IPS-18c (cell line): ENCODE results near the gene MED16.
"Not testable (repeated sequence)": the region's sequence is repeated elsewhere in the genome, so short reads cannot be mapped to it uniquely, and the experiment has no call there.

Source experiments
- H3K4me3 ChIP-seq: 2 replicates; pipeline ENCODE4 v1.7.0; 2013; ENCODE audit warnings: low read depth, mild to moderate bottlenecking, low read length, moderate library complexity; ENCODE audit not compliant: insufficient read depth
- H3K9me3 ChIP-seq: one replicate; pipeline ENCODE4 v1.6.1; 2013; ENCODE audit warnings: mild to moderate bottlenecking, low read length, moderate library complexity; ENCODE audit not compliant: control insufficient read depth, insufficient read depth

MED16 gene

DNA sequence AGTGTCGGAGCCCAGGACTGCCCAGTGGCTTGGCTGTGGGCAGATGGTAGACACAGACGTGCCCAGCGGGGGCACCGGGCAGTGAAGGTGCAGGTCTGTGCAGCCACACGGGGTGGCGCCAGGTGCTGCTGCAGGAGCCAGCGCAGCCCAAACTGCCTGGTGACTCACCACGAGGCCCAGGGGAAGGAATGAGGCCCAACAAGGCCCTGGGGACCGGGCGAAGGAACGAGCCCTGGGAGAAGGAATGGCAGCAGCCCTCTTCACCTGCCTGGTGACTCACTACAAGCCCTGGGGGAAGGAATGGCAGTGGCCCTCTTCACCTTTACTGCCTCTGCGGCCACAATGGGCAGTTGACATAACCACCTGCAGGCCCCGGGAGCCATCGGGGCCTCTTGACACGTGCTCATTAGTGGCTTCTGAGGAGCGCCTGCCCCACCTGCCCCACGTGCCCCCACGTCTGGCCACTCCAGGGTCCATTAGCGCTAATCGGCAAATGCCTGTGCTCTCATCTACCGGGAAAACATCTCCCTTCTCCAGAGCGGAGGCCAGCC, 9.3 kb downstream of the MED16 start:
- peaks cover 2% of the 10 kb centered on the region for H3K9me3 ChIP-seq

DNA sequence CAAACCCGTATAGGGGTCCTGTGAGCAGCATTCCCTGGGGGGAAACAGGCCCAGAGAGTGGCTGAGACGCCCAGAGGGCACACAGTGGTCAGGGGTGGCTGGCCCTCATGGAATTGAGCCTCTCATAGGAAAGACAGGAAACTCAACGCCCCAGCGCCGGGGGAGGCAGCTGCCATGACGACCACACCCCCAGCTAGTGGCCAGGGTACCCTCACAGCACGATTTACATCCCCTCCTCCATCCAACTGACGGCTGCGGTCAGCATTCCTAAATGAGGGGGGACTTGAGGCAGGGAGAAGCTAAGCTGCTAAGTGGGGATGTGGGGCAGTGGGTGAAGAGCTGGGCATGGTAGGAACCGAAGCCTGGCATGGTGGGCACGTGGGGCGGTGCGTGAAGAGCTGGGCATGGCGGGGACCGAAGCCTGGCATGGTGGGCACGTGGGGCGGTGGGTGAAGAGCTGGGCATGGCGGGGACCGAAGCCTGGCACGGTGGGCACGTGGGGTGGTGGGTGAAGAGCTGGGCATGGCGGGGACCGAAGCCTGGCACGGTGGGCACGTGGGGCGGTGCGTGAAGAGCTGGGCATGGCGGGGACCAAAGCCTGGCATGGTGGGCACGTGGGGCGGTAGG, 10.0 kb downstream of the MED16 start:
- peaks cover 2% of the 10 kb centered on the region for H3K9me3 ChIP-seq
- H3K4me3 ChIP-seq: no peak overlapping the region

More for the DNA sequence above, 9.3 kb downstream of the MED16 start:
- no peak overlapping the region for H3K4me3 ChIP-seq

DNA sequence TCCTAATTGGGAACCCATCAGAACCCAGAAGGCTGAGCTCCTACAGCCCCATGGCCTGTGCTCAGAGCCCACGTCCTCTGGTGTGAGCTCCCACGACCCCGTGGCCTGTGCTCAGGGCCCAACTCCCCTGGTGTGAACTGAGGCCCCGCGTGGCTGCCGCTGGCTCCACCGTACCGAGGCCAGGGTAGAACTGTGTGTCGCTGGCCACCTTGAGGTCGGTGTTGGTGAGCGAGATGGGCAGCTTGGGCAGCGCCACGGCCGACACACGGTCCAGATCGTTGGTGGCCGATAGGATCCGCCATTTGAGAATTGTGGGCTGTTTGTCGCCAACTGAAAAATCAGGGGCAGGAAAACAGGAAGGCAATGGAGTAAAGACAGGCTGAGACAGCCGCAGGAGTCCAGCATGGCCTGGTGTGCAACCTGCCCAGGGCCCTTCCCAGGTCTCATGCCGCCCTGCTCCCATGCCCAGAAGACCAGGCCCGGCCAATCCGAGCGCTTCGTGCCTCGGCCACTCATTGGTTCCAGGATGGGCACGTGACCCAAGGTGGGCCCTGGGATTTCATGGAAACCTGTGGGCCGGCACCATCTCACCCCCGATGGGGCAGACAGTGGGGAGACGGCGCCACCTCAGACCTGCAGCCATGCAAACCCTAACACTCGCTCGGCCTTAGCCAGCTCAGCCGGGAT, 11.5 kb downstream of the MED16 start:
- Histone ChIP-seq H3K9me3 (peaks cover 2% of the 10 kb centered on the region), H3K4me3 (no peak overlapping the region)

DNA sequence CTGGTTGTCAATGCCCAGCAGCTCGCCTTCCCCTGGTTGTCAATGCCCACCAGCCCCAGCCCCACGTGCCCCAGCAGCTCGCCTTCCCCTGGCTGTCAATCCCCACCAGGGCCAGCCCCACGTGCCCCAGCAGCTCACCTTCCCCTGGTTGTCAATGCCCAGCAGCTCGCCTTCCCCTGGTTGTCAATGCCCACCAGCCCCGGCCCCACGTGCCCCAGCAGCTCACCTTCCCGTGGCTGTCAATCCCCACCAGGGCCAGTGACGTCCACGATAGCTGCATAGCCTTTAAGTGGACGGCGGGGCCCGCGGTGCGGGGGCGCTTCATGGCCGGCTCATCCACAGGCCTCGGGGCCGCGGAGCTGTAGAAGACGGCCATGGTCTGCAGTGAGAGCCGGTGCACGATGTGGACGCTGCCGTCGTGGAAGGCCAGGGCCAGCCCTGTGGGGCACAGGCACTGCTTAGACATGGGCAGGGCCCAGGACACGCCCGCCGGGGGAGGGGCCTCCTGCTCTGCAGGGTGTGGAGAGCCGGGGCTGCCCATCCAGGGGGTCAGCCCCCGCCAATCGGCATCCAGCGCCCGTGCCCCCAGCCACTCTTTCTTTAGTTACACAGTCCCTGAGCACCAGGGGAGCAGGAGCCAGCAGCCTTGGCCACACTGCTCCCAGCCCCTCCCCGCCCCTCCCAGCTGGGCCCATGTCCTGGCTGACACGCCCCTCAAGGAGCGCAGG, 13.1 kb downstream of the MED16 start:
- Histone ChIP-seq H3K4me3 (no peak overlapping the region), H3K9me3 (peaks cover 2% of the 10 kb centered on the region)

DNA sequence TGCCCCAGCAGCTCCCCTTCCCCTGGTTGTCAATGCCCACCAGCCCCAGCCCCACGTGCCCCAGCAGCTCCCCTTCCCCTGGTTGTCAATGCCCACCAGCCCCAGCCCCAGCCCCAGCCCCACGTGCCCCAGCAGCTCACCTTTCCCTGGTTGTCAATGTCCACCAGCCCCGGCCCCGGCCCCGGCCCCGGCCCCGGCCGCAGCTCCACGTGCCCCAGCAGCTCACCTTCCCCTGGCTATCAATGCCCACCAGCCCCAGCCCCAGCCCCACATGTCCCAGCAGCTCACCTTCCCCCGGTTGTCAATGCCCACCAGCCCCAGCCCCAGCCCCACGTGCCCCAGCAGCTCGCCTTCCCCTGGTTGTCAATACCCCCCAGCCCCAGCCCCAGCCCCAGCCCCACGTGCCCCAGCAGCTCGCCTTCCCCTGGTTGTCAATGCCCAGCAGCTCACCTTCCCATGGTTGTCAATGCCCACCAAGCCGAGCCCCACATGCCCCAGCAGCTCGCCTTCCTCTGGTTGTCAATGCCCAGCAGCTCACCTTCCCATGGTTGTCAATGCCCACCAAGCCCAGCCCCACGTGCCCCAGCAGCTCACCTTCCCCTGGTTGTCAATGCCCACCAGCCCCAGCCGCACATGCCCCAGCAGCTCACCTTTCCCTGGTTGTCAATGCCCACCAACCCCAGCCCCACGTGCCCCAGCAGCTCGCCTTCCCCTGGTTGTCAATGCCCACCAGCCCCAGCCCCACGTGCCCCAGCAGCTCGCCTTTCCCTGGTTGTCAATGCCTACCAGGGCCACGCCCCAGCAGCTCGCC, 14.0 kb downstream of the MED16 start:
- not testable (repeated sequence) for H3K9me3 ChIP-seq, H3K4me3 ChIP-seq

DNA sequence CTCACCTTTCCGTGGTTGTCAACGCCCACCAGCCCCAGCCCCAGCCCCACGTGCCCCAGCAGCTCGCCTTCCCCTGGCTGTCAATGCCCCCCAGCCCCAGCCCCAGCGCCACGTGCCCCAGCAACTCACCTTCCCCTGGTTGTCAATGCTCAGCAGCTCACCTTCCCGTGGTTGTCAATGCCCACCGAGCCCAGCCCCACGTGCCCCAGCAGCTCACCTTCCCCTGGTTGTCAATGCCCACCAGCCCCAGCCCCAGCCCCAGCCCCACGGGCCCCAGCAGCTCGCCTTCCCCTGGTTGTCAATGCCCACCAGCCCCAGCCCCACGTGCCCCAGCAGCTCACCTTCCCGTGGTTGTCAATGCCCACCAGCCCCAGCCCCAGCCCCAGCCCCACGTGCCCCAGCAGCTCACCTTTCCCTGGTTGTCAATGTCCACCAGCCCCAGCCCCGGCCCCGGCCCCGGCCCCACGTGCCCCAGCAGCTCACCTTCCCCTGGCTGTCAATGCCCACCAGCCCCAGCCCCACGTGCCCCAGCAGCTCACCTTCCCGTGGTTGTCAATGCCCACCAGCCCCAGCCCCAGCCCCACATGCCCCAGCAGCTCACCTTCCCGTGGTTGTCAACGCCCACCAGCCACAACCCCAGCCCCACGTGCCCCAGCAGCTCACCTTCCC, 14.9 kb downstream of the MED16 start:
- H3K9me3 ChIP-seq, H3K4me3 ChIP-seq: not testable (repeated sequence)

DNA sequence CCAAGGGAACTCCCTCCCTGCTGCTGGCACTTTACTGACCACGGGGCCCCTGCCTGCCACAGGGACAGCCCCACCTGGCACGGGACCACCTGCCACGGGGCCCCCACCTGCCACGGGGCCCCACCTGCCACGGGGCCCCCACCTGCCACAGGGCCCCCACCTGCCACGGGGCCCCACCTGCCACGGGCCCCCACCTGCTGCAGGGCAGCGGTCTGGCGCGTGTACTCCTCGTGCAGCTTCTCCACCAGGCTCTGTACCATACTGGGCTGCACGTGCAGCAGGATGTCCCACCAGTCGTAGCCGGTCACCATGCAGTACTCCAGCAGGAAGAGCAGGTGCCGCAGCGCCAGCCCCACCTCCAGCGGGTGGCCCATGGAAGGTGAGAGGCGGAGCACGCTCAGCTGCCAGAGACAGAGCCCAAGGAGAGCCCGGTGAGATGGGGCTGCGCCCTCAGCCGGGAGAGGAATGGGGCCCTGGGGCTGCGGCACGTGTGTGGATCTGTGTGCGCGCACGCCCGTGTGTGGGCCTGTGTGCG, 16.1 kb downstream of the MED16 start:
- H3K4me3 ChIP-seq: no peak overlapping the region
- H3K9me3 ChIP-seq: no peaks in the 10 kb centered on the region

DNA sequence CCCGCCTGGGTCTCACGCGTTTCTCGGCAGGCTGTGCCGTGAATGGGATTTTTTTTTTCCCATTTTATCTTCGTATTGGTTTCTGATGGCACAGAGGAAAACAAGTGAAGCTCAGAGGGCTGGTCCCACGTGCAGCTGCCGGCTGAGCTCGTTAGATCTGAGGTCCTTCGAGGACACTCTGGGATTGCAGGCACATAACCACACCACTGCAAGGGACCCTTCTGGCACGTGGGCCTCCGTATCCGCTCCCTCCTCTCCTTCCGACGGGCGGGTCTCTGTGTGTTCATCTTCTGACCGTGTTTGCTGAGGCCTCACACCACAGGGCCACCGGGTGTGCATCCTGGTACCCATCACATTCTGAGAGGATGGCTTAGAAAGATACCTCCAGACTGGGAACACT, 16.9 kb downstream of the MED16 start:
- Histone ChIP-seq H3K4me3 (no peak overlapping the region), H3K9me3 (no peaks in the 10 kb centered on the region)

DNA sequence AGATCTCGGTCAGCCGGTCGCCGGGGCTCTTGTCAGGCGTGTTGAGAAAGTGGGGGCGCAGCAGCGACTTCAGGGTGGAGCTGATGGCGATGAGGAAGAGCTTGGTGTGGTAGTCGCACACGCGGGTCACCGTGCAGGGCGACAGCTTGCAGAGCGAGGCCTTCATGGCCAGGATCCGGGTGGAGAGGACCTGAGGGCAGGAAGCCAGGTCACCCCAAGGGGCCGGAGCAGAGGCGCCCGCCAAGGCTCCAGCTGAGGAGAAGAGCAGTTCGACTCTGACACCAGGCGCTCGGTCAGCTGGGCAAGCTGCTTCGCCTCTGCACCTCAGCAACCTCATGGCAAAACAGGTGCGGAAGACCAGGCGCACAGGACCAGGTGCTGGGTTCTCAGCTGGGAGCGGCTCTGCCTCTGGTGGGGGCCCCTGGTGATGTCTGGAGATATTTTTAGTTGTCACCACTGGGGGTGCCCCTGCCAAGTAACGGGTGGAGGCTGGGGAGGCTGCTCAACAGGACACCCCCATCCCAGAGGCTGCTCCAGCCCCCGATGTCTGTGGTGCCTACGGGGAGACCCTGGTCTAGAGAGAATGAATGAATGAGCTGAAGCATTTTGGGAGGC, 17.6 kb downstream of the MED16 start:
- H3K9me3 ChIP-seq: no peaks in the 10 kb centered on the region
- no peak overlapping the region for H3K4me3 ChIP-seq

DNA sequence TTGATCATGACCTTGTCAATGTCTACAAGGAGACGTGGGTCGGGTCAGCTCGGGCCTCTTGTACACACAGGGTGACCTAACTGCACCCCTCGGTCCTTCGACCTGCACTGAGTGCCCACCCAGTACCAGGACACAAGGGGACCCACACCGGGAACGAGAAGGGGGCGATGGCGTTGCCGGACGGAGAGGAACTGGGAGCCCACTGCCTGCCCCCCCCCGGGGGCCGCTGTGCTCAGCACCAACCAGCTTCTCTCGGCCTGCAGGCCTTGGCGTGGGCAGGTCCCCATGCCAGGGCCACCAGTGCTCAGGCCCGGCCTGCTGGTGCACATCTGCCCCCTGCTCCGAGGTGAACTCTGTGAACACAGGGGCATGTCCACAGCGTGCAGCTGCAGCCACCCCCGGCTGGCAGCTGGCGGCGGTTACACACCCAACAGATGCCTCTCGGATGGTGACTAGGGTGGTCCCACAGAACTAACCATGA, 19.4 kb downstream of the MED16 start:
- Histone ChIP-seq H3K9me3 (no peaks in the 10 kb centered on the region), H3K4me3 (no peak overlapping the region)

DNA sequence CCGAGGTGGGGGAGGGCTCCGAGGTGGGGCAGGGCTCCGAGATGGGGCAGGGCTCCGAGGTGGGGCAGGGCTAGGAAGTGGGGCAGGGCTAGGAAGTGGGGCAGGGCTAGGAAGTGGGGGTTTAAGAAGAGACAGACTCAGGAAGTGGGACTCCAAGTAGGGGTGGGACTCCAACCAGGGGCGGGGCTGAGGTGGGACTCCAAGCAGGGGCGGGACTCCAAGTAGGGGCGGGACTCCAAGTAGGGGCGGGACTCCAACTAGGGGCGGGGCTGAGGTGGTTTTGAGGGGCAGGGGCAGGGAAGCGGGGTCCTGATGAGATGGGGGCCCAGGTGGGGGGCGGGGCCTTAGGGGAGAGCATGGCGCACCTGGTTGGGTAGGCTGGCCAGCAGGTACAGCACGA, 19.9 kb downstream of the MED16 start:
- H3K9me3 ChIP-seq: no peaks in the 10 kb centered on the region
- no peak overlapping the region for H3K4me3 ChIP-seq

DNA sequence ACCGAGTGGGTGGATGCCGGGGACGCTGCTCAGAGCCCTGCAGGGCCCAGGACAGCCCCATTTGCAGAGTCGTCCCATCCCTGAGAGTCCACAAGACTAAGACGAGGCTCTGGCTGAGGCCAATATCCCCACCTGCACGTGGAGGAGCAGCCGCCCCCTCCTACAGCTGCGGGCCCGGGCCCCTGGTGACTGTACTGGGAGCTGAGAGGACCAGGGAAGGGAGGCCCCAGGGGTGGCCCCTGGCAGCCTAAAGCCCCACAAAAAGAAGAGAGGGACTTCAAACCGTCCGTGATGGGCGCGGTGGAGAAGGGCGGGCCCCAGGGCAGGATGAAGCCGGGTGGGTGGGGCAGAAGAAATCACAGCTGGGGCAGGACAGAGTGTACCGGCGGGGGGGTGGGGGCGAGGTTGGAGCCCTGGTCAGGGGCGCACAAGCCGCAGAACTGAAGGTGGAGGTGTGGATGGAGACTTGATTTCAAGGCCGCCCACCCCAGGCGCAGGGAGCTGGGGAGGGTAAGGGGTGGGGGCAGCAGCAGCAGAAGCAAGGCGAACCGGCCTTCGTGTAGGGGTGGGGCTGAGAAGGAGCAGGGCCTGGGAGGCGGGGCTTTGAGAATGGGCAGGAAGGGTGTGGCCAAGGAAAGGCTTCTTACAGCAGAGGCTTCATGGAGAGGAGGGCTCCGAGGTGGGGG, 20.6 kb downstream of the MED16 start:
- H3K4me3 ChIP-seq: no peak overlapping the region
- no peaks in the 10 kb centered on the region for H3K9me3 ChIP-seq

DNA sequence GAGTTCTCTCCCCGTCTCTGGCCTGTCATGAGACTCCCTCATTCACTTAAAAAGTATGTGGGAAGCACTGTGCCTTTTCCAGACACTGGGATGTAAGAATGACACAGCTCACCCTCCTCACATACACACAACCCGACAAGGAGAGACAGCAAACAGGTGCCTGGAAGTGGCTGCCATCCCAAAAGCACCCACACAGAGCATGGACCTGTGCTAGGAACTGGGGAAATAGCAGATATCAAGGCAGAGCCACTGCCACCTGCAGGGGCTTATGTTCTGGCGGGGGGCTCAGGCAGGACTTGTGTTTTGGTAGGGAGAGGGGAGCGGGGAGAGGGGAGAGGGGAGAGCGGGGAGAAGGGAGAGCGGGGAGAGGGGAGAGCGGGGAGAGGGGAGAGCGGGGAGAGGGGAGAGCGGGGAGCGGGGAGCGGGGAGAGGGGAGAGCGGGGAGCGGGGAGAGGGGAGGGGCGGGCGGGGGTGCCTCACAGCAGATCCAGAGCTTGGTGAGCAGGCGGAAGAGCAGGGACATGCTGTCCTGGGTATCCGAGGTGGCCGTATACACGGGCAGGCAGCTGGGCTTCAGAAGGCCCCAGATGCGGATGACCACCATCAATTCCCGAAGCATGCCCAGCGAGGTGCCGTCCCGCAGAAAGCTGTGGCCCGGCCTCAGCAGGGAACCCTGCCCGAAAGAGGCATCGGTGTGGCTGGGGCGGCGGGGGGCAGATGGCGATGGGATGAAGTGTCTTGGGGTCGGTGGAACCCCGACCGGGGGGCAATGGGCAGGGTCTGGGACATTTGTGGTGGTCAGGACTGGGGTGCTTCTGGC, 21.3 kb downstream of the MED16 start:
- H3K9me3 ChIP-seq: no peaks in the 10 kb centered on the region
- no peak overlapping the region for H3K4me3 ChIP-seq

DNA sequence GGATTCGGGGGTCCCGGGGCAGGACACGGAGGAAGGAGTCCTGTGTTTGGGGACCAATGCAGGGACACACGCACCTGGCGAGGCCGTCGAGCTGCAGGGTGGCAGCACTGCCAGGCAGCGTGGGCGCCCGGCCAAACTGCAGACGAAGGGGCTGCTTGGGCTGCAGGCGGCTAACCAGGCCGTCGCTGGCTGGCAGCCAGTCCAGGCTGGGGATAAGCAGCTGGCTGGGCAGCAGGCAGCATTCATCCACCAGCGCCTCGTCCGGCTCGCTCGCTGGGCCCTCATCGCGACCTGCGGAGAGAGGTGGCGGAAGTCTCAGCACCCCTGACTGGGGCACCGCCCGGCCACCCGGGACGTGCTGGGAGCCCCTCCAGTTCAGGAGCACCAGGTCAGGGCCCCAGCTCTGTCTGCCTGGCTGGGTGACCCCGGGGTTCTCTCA, 22.0 kb downstream of the MED16 start:
- H3K9me3 ChIP-seq: no peaks in the 10 kb centered on the region
- H3K4me3 ChIP-seq: no peak overlapping the region

DNA sequence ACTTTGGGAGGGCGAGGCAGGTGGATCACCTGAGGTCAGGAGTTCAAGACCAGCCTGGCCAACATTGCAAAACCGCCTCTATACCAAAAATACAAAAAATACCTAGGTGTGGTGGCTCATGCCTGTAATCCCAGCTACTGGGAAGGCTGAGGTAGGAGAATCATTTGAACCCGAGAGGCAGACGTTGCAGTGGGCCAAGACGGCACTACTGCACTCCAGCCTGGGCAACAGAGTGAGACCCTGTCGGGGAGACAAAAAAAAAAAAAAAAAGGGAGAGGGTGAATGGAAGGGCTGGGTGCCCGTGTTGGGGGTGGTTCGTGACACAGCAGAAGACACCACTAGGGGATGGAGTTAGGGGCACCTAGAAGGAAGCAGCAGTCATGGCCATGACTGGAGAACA, 22.7 kb downstream of the MED16 start:
- Histone ChIP-seq H3K9me3 (no peaks in the 10 kb centered on the region), H3K4me3 (no peak overlapping the region)
